SH-SY5Y (cell line): ENCODE data around the gene SMIM23.

Source experiments
- GATA2 ChIP-seq: IDR thresholded peaks from 2 replicates; pipeline ENCODE4 v1.6.1; 2011; ENCODE audit warnings: mild to moderate bottlenecking, low read depth, low read length
- GATA3 ChIP-seq: IDR thresholded peaks from 2 replicates; pipeline ENCODE4 v1.6.1; 2011; ENCODE audit warnings: low read depth, mild to moderate bottlenecking, low read length, moderate library complexity

SMIM23 gene

DNA sequence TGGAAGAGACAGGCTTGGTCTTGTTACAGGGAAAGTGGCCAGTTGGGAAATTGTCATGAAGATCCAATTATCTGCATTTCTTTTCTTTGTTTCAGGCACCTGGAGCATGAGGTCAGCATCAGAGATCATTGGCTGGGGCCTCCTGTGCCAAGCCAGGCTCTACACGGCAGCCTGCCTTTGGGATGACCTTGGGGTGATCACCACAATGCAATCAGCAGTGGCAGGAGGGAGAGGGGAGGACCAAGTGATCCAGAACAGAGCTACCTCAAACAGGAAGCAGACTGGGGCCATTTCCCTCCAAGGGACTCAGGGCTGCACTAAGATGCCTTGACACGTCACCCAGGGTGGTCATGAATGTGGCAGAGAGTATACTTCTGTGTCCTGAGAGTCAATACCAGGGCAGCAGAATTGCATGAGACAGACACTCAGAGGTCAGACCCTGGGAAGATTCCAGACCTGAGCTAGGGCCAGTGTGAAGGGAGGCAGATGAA is 8.9 kb downstream of the SMIM23 start:
- TF ChIP-seq GATA3, result no peak
- no peak for TF ChIP-seq GATA2

GRCh38 chr5:171795381-171795780 is 9.8 kb downstream of the SMIM23 start:
- TF ChIP-seq GATA3 (no peak), GATA2 (no peak)

DNA sequence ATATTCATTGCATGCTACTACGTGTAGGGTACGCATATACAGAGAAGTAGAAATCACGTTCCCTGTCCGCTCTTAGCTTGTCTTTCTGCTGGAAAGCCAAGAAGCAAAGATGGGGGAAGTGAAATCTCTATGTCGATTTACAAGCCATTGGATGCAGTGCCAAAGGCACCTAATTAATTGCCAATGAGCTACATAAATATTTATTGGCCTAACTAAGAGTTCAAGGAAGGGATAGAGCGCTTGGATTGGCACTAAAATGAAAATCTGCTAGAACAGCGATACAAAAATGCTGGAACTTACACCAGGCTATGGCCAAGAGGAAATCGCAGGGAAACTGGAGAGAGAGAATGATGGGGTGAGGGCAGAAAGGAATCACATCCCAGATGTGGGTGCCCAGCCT is 10.8 kb downstream of the SMIM23 start:
- TF ChIP-seq GATA3 (no peak), GATA2 (no peak)

- TF ChIP-seq GATA3, result no peak
- no peak for TF ChIP-seq GATA2
Measured at GRCh38 chr5:171797543-171797942, 11.9 kb downstream of the SMIM23 start.

DNA sequence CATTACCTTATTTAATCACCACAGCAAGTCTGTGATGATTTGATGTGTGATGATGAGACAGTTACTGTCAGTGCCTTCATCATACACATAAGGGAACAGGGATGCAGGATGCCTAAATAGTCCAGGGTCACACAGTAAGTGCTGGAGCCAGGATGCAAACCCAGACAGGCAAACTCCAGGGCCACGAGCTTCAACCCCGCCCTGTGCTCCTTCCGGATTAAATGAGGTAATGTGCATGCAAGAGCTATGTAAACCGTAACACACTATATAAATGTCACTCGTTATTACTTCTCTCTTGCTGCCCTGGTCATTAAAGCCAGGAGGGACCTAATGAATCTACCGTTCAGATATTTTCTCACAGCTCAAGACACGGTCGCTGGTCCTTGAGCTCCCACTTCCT is 12.8 kb downstream of the SMIM23 start:
- no peak for TF ChIP-seq GATA3
- no peak for TF ChIP-seq GATA2

- no peak for TF ChIP-seq GATA2
- TF ChIP-seq GATA3, result no peak
Measured at GRCh38 chr5:171801839-171802238, 16.2 kb downstream of the SMIM23 start.

GRCh38 chr5:171805746-171806145 is 20.1 kb downstream of the SMIM23 start:
- TF ChIP-seq GATA3 (no peak), GATA2 (no peak)

GRCh38 chr5:171806976-171807747 is 21.5 kb downstream of the SMIM23 start:
- TF ChIP-seq GATA2, result no peak
- no peak for TF ChIP-seq GATA3

- TF ChIP-seq GATA2 (no peak), GATA3 (no peak)
Measured at GRCh38 chr5:171808453-171808852, 22.8 kb downstream of the SMIM23 start.

GRCh38 chr5:171808951-171809350 is 23.3 kb downstream of the SMIM23 start:
- TF ChIP-seq GATA3 (no peak), GATA2 (no peak)

DNA sequence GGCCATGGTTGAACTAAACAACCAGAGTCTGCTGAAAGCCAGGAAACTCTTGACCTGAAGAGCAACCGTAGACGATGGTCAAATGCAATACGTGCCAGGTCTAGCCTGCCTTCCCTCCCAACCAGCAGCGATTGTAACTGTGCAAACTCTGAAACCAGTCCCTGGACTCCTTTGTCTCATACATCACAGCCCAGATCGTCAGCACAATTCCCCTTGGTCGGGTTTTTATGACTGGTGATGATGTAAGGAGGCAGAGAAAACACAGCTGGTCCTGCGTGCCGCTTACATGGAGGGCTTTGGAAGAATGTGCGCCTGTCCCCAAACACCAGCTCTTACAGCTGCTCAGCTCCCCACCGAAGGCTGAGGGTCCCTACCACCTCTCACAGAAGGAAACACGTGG is 24.6 kb downstream of the SMIM23 start:
- TF ChIP-seq GATA2, result no peak
- no peak for TF ChIP-seq GATA3

DNA sequence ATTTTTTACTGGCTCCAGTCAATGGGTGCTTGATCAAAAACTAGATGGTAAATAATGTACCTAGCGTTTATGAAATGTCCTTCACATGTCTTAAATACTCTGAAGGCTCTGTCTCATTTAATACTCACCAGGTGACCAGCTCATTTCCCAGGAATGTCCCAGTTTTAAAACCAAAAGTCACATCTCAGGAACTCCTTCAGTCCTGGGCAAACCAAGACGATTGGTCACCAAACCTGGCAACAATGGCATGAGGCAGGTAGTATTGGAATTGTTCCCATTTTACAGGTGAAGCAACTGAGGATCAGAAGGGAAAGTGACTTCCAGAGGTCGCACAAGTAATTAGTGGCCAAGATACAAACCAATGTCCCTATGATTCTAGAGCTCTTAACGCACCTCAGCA is 27.7 kb downstream of the SMIM23 start:
- TF ChIP-seq GATA3 (no peak), GATA2 (no peak)

- TF ChIP-seq GATA3 (no peak), GATA2 (no peak)
Measured at GRCh38 chr5:171813813-171814490, 28.3 kb downstream of the SMIM23 start.

DNA sequence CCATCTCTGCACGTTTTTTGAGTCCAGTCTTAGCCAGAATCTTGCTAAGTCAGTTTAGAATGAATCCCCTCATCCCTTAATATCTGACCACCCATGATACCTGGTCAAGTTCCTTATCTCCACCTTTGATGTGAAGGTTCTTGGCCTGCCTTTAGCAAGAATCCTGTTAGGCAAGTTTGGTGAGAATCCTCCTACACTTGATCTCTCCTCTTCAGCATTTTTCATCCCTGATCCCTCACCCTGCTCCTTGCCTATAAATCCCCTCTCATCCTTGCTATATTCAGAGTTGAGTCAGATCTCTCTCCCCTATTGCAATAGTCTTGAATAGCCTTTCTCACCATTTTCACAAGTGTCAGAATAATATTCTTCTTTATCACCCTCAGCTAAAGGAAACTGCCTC is 31.0 kb downstream of the SMIM23 start:
- TF ChIP-seq GATA2 (no peak), GATA3 (no peak)

DNA sequence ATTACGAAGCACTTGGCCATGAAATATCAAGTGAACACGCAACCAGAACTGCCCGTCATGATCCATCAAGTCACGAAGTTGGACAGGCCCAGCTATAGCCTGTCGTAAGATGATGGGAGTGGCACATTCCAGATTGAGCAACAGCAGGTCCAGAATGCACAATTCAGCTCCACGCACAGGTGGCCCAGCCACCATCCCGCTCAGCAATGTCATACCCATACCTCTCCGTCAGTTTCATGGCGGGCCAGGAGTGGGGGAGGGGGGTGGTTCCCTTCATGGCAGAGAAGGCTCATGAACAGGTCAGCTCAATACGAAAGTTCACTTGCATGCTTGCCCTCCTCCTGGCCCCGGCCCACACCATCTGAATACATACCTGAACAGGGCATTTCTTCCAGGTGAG is 34.9 kb downstream of the SMIM23 start:
- TF ChIP-seq GATA3 (no peak), GATA2 (no peak)
